ENCODE results near the gene OLA1.

OLA1 gene

DNA sequence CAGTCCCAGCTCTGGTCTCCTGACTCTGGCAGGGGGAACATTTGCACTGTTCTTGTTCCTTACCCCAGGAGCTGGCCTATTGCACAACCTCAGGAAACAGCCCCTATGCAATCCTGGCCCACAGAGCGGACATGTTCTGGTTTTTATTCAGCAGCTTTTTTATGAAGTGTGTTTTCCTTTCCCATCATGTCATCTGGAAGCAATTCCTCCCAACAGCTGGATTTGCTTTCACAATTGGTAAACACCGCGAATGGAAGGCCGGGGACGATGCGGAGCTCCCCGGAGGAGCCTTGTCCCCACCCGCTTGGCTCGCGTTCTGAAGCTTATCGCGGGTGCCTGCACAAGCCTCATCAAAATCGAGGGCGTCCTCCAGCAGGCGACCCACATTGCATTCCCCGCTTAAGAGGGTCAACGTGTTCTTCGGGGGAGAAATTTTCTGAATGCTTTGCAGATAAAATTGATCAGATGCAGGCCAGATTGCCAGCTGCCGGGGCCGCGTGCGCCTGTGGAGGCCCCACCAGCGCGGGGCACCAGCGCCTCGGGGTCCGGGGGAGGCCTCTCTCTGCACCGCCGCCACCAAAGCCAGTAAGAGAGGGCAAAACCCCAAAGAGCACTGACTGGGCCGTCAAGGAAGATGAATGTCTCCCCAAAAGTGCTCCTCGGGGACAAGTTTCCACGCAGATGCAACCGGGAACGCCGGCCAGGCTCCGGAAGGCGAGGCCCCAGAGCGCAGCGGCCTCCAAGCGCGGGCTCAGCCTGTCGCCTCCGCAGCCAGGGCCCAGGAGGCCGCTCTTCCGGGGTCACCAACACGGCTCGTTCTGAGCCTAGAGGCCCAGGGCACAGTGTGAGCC lies 222.8 kb downstream of the OLA1 start:
- DNase-seq, result peak; percentile 73
- in situ Hi-C loops (cut with MboI; ENCODE audit: low pct_unique_long_range_greater_than_20kb, low sequenced_read_pairs), result no loop called here

GRCh38 chr2:174024524-174025270 lies 223.6 kb downstream of the OLA1 start:
- in situ Hi-C loops (cut with MboI; ENCODE audit: low pct_unique_long_range_greater_than_20kb, low sequenced_read_pairs), result no loop called here
- no peak for DNase-seq

DNA sequence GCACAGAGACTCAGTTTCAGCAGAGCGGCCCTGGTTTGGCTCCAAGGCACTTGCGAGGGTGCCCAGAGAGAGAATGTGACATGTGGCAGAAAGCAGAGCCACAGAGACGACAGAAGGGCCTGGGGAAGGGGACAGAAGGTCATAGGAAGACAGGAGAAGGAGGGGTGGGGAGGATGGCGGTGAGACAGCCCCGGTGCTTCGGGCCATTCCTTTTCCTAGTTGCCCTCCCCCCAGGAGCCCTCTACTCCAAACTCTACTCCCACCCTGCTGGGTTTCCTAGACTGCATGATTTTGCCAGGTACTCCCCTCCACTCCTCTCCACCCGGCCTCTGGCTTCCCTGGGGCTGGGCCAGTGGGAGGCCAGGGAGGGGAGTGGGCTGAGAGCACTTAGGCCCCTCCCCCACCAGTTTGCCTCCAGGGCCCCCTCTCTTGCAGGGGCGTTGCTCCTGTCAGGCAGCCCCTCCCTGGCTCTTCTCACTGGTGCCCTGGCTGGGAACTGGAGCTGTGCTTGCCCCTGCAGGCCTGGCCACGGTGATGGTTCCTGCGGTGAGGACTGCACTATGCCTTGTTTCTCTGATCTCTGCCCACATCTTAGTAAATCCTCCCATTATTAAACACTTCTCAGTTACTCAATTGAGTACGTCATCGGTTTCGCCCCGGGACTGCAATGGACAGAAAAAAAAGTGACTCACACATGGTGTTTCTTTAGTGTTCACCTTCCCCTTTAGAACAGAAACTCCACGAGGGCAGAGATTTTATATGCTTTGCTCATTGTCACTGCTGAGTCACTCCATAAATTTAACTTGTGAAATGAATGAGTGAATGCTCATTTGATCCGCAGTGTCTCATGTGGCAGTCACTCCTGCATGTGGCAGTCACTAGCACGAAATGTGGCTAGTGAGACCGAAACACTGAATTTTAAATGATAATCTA lies 224.5 kb downstream of the OLA1 start:
- no peak for DNase-seq

More for the DNA sequence above, 224.5 kb downstream of the OLA1 start:
- in situ Hi-C loops (cut with MboI; ENCODE audit: low pct_unique_long_range_greater_than_20kb, low sequenced_read_pairs), result no loop called here
